Upper lobe of left lung (tissue), 4 donors: ENCODE results near the gene CYP2W1.

Source experiments
- EP300 ChIP-seq, 4 donors: sonication (generic); formaldehyde crosslinking; IDR thresholded peaks; one replicate each; pipeline ENCODE4 v1.5.1; 2017; ENCODE audit warnings: antibody characterized with exemption in 4 of 4, control low read depth in 2 of 4
- TF ChIP-seq, protein P1 (sequence below), 6 experiments: fragments of 450-650 bp in 4 of 6; fragments of 200-600 bp in 2 of 6; sonication (generic) in 2 of 6; IDR thresholded peaks; one replicate each; pipeline ENCODE4 v1.5.1; 2016 to 2019; ENCODE audit warnings: antibody characterized with exemption in 6 of 6

DNA sequence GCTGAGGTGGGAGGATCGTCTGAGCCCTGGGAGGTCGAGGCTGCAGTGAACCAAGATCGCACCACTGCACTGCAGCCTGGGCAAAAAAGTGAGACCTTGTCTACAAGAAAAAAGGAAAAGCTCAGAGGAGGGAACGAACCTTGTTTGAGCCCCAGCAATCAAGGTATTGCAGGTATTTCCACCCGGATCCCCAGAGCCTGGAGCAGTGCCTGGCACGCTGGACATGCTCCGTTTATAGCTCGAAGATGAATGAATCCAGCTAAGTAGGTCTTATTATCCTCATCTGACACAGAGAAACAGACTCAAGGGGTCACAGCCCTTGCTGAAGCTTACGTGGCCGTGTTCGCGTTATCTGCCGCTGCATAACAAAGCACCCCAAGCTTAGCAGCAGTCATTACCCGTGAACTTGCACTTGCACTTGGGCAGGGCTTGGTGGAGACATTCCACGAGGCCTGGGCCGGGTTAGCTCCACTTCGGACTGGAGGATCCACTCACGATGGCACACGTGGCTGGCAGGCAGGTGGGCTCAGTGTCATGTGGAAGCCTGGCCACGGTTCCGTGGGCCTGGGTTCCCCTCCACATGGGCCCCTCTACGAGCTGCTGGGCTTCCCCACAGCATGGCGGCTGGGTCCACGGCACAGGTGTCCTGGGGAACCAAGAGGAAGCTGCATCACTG, 4.4 kb upstream of the CYP2W1 start:
- TF ChIP-seq, protein P1, sequence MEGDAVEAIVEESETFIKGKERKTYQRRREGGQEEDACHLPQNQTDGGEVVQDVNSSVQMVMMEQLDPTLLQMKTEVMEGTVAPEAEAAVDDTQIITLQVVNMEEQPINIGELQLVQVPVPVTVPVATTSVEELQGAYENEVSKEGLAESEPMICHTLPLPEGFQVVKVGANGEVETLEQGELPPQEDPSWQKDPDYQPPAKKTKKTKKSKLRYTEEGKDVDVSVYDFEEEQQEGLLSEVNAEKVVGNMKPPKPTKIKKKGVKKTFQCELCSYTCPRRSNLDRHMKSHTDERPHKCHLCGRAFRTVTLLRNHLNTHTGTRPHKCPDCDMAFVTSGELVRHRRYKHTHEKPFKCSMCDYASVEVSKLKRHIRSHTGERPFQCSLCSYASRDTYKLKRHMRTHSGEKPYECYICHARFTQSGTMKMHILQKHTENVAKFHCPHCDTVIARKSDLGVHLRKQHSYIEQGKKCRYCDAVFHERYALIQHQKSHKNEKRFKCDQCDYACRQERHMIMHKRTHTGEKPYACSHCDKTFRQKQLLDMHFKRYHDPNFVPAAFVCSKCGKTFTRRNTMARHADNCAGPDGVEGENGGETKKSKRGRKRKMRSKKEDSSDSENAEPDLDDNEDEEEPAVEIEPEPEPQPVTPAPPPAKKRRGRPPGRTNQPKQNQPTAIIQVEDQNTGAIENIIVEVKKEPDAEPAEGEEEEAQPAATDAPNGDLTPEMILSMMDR (IDR thresholded peaks at IDR 0.05) = no peak
- TF ChIP-seq EP300 (IDR thresholded peaks at IDR 0.05) = no peak
